ENCODE measurements around the gene MYF6. TPM values are rescaled to one million over a fixed set of nuclear protein-coding genes. Genes with fewer than 3 reads are reported as not detected.

The MYF6 gene
- total RNA-seq, 1 experiment from 2014 or later: not detected

DNA sequence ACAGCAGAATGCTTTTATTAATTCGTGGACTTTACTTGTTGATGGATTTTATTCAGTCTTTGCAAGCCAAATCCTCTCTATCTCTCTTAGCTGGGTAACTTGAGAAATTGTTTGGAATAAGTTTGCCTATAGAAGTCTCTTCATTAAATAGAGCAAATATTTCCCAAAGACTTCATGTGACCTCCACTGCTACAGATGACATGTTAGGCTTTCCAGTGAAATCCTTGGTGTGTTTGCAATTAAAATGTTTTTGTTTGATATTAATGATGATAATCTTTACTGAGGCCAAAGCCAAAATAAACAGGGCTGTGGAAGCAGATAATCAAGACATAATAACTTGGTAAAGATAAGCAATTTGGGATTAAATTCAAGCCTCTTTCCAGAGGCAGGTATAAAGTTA is 4.4 kb downstream of the MYF6 start:
- intact Hi-C loops (cut with micrococcal nuclease; ENCODE audit: unreplicated experiment): no loop called here
- H3K36me3 Mint-ChIP-seq (ENCODE audit: insufficient read depth, unreplicated experiment): no peaks in the 10 kb centered on the region
- BruUV-seq (replicated peaks): no TSS peak
- DNase-seq: no peak
- H3K27me3 Mint-ChIP-seq (ENCODE audit: unreplicated experiment): no peaks in the 10 kb centered on the region
- CTCF ChIA-PET: no interaction called here
- no peak overlapping the region for H3K27ac Mint-ChIP-seq (ENCODE audit: unreplicated experiment)
- H3K4me1 Mint-ChIP-seq (ENCODE audit: low read depth, unreplicated experiment): no peaks in the 10 kb centered on the region
- no peaks in the 10 kb centered on the region for H3K9me3 Mint-ChIP-seq (ENCODE audit: low read depth, unreplicated experiment)
- TF ChIP-seq, protein P1, sequence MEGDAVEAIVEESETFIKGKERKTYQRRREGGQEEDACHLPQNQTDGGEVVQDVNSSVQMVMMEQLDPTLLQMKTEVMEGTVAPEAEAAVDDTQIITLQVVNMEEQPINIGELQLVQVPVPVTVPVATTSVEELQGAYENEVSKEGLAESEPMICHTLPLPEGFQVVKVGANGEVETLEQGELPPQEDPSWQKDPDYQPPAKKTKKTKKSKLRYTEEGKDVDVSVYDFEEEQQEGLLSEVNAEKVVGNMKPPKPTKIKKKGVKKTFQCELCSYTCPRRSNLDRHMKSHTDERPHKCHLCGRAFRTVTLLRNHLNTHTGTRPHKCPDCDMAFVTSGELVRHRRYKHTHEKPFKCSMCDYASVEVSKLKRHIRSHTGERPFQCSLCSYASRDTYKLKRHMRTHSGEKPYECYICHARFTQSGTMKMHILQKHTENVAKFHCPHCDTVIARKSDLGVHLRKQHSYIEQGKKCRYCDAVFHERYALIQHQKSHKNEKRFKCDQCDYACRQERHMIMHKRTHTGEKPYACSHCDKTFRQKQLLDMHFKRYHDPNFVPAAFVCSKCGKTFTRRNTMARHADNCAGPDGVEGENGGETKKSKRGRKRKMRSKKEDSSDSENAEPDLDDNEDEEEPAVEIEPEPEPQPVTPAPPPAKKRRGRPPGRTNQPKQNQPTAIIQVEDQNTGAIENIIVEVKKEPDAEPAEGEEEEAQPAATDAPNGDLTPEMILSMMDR (IDR thresholded peaks at IDR 0.05; ENCODE audit: unreplicated experiment): no peak
- H3K4me3 Mint-ChIP-seq (ENCODE audit: low read depth, unreplicated experiment): no peak overlapping the region

DNA sequence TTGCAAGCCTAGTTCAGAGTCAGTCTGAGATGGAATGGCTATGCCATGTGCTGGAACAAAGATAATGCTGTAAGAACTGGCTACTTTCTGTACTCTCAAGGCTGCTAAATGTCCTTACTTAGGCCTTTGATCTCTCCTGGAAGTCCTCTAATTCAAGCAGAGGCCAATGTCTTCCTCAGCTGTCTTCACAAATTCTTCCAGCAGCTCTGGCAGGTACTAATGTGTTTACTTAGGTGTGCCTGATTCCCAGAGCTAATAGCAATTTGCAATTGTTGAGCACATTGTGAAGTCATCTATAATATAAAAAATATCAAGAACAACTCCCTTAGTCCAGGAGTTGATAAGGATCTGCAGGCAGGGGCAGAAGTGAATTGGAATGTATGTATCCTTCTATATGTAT is 5.4 kb downstream of the MYF6 start:
- Mint-ChIP-seq H3K36me3 (ENCODE audit: insufficient read depth, unreplicated experiment) (no peaks in the 10 kb centered on the region), H3K27ac (ENCODE audit: unreplicated experiment) (no peak overlapping the region), H3K4me1 (ENCODE audit: low read depth, unreplicated experiment) (no peaks in the 10 kb centered on the region), H3K9me3 (ENCODE audit: low read depth, unreplicated experiment) (no peaks in the 10 kb centered on the region), H3K4me3 (ENCODE audit: low read depth, unreplicated experiment) (no peak overlapping the region), H3K27me3 (ENCODE audit: unreplicated experiment) (no peaks in the 10 kb centered on the region)
- TF ChIP-seq, protein P1 (IDR thresholded peaks at IDR 0.05; ENCODE audit: unreplicated experiment): no peak
- DNase-seq: no peak
- BruUV-seq (replicated peaks): no TSS peak
- CTCF ChIA-PET: no interaction called here
- intact Hi-C loops (cut with micrococcal nuclease; ENCODE audit: unreplicated experiment): no loop called here

DNA sequence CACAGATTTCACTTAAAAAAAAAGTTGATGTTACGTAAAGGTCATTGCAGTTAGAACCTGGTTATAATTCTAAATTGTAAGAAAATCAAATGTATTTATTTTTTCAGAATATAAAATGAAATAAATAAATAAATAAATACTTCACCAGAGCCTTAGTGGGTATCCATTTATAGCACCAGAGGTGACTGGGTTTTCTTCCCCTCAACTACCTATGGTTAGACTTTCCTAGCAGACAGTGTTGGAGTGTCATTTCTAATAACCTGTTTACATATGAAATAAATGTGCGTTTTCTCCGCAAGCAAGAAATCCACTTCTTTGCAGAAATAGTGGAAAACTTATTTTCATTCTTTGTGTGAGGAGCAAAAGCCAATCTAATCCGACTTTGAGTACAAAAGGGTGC is 6.0 kb downstream of the MYF6 start:
- intact Hi-C loops (cut with micrococcal nuclease; ENCODE audit: unreplicated experiment): no loop called here
- H3K27ac Mint-ChIP-seq (ENCODE audit: unreplicated experiment): no peak overlapping the region
- no peaks in the 10 kb centered on the region for H3K4me1 Mint-ChIP-seq (ENCODE audit: low read depth, unreplicated experiment)
- no peaks in the 10 kb centered on the region for H3K36me3 Mint-ChIP-seq (ENCODE audit: insufficient read depth, unreplicated experiment)
- TF ChIP-seq, protein P1 (IDR thresholded peaks at IDR 0.05; ENCODE audit: unreplicated experiment): no peak
- no peak for DNase-seq
- H3K27me3 Mint-ChIP-seq (ENCODE audit: unreplicated experiment): no peaks in the 10 kb centered on the region
- no peaks in the 10 kb centered on the region for H3K9me3 Mint-ChIP-seq (ENCODE audit: low read depth, unreplicated experiment)
- CTCF ChIA-PET: no interaction called here
- no TSS peak for BruUV-seq (replicated peaks)
- H3K4me3 Mint-ChIP-seq (ENCODE audit: low read depth, unreplicated experiment): no peak overlapping the region

DNA sequence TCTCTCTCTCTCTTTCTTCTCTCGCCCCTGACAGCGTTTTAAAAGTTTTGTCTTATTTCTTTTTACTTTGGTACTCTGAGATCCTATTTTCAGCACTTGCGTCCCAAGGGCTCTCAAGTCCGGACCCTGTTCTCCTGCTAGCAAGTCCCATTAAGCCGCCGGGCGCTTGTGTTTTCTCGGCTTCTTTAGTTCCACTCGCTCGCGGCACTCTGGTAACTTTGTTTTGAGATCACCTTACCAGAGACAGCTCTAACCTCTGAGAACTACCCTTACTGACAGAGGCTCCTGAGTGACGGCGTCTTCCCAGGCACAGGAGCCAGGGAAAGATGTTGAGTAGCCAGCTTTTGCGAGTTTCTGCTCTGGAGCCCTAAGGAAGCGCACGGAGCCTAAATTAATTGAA is 6.6 kb downstream of the MYF6 start:
- H3K27ac Mint-ChIP-seq (ENCODE audit: unreplicated experiment): no peak overlapping the region
- TF ChIP-seq, protein P1 (IDR thresholded peaks at IDR 0.05; ENCODE audit: unreplicated experiment): no peak
- H3K27me3 Mint-ChIP-seq (ENCODE audit: unreplicated experiment): no peaks in the 10 kb centered on the region
- no peak overlapping the region for H3K4me3 Mint-ChIP-seq (ENCODE audit: low read depth, unreplicated experiment)
- intact Hi-C loops (cut with micrococcal nuclease; ENCODE audit: unreplicated experiment): no loop called here
- CTCF ChIA-PET: interaction anchor here (0.6 kb wide), 1 partner anchor 69 kb away, joined by 5 read pairs; no protein-coding TSS in a partner anchor
- H3K9me3 Mint-ChIP-seq (ENCODE audit: low read depth, unreplicated experiment): no peaks in the 10 kb centered on the region
- H3K4me1 Mint-ChIP-seq (ENCODE audit: low read depth, unreplicated experiment): no peaks in the 10 kb centered on the region
- no peak for DNase-seq
- no peaks in the 10 kb centered on the region for H3K36me3 Mint-ChIP-seq (ENCODE audit: insufficient read depth, unreplicated experiment)
- BruUV-seq (replicated peaks): no TSS peak

Data from Calu3 (cell line).